ENCODE results near the gene CCR5. TPM values are rescaled to one million over a fixed set of nuclear protein-coding genes. Genes with fewer than 3 reads are reported as not detected.

CCR5 gene
- total and polyA plus RNA-seq, 9 of the 15 experiments (the other 6 are each of a cell fraction or from before 2014, with no cell fraction given): not detected

DNA sequence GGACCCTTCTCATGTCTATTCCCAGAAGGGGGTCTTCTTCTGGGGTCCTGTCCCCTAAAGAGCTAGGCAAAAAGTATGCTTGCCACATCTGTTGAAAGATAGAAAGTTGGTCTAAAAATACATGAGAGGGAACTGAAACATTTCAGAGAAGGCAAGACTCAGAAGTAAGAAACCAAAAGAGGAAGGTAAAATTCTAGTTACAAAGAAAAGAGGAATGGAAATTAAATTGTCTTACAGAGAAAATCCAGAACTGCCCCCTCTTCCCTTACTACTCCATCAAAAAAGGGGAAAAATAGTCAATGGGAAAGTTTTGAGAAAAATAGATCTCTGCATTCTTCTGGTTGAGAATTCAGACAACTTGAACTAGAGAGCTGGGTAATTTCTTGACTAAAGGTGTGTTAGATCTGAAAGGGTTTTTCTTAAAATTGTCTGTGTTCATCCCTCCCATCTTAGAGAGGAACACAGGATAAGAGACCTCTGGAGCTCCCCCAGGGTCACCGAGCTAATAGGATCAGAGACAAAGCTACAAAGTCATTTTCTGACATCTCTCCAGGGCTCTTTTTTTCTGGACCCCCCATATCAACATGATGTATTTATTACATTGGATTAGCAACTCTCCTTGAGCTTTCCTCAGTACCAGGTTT, 49.2 kb upstream of the CCR5 start:
- BruUV-seq (replicated peaks): no TSS peak
- H3K4me1 ChIP-seq (replicated peaks in 1 of 2; ENCODE audit: control insufficient read depth in 2 of 2, insufficient read depth in 2 of 2, low read length in 2 of 2): no peaks in the 10 kb centered on the region
- H3K4me3 ChIP-seq: no peak overlapping the region
- no peak overlapping the region for H2AFZ ChIP-seq (ENCODE audit: low read depth, low read length)
- no peak for DNase-seq (ENCODE audit: extremely low read depth in 1 of 4, low spot score in 3 of 4)
- H3K27me3 ChIP-seq (ENCODE audit: control insufficient read depth in 2 of 2, insufficient read depth in 2 of 2, low read length in 2 of 2): no peaks in the 10 kb centered on the region
- in situ Hi-C loops (cut with MboI): no loop called here
- ATAC-seq: no peak
- intact Hi-C loops (cut with micrococcal nuclease): no loop called here
- H3K27ac ChIP-seq (ENCODE audit: extremely low read depth, low read depth, low read length): no peak overlapping the region
- ChIA-PET POLR2A (no interaction called here), CTCF (ENCODE audit: low intra/inter-chr PET ratio) (no interaction called here)
- no peaks in the 10 kb centered on the region for H3K9me1 ChIP-seq (ENCODE audit: control insufficient read depth, insufficient read depth, low read length)
- no peaks in the 10 kb centered on the region for H3K36me3 ChIP-seq (ENCODE audit: control insufficient read depth, insufficient read depth, low read length)
- no peak overlapping the region for H3K4me2 ChIP-seq (ENCODE audit: insufficient read depth, low read length)
- no peaks in the 10 kb centered on the region for H3K9me3 ChIP-seq (replicated peaks; ENCODE audit: control insufficient read depth, insufficient read depth, low read depth, low read length)
- H4K20me1 ChIP-seq (replicated peaks; ENCODE audit: control insufficient read depth, insufficient read depth, low read length): no peaks in the 10 kb centered on the region
- no peak overlapping the region for H3K9ac ChIP-seq (ENCODE audit: insufficient read depth in 1 of 2, low read depth in 2 of 2, low read length in 2 of 2)
- WGBS (ENCODE audit: insufficient coverage, low coverage, missing lambda C conversion rate): 0% methylated on average over 1 of the region's 1 CpG
- no peaks in the 10 kb centered on the region for H3K79me2 ChIP-seq (ENCODE audit: control insufficient read depth, insufficient read depth, low read length)
- FAIRE-seq: no peak
- TF ChIP-seq HMG20A (CRISPR knock-in tag; conservative IDR thresholded peaks at IDR 0.05): no peak
- no peak for TF ChIP-seq SREBF2 (CRISPR knock-in tag; IDR thresholded peaks at IDR 0.05)
- no peak for TF ChIP-seq ZNF431 (CRISPR knock-in tag; IDR thresholded peaks at IDR 0.05)
- TF ChIP-seq ZFX (CRISPR knock-in tag; IDR thresholded peaks at IDR 0.05): no peak
- no peak for TF ChIP-seq HNRNPLL (IDR thresholded peaks at IDR 0.05; ENCODE audit: low read depth, low read length, poor library complexity, severe bottlenecking)
- no peak for TF ChIP-seq TOE1 (IDR thresholded peaks at IDR 0.05; ENCODE audit: borderline replicate concordance)
- no peak for TF ChIP-seq TOE1 (CRISPR knock-in tag; IDR thresholded peaks at IDR 0.05; ENCODE audit: borderline replicate concordance, low read depth)
- no peak for TF ChIP-seq TRIM28 (IDR thresholded peaks at IDR 0.05)
- no peak for TF ChIP-seq NR2F6 (CRISPR knock-in tag; IDR thresholded peaks at IDR 0.05)
- TF ChIP-seq ZC3H4 (CRISPR knock-in tag; IDR thresholded peaks at IDR 0.05; ENCODE audit: borderline replicate concordance): no peak
- no peak for TF ChIP-seq U2AF2 (optimal IDR thresholded peaks at IDR 0.05; ENCODE audit: low read depth, low read length)

Data from K562 (cell line).